IPS DF 6.9 (cell line): ENCODE measurements around the gene OR2V2.

Experiments
- DNase-seq: peaks from one replicate; pipeline ENCODE4 v3.0.0-alpha.2; 2013; ENCODE audit warnings: low read depth, low spot score
- H3K27ac ChIP-seq: one replicate; pipeline ENCODE4 v1.5.1; 2013; ENCODE audit warnings: low read length, control low read depth
- H3K27me3 ChIP-seq: 2 replicates; pipeline ENCODE4 v1.6.1; 2013; ENCODE audit warnings: mild to moderate bottlenecking, low read length; ENCODE audit not compliant: control insufficient read depth, insufficient read depth
- H3K36me3 ChIP-seq: 2 replicates; pipeline ENCODE4 v1.6.1; 2013; ENCODE audit warnings: low read length; ENCODE audit not compliant: control insufficient read depth, insufficient read depth
- H3K4me1 ChIP-seq: 2 replicates; pipeline ENCODE4 v1.6.1; 2013; ENCODE audit warnings: low read length; ENCODE audit not compliant: control insufficient read depth, insufficient read depth
- H3K4me3 ChIP-seq: 2 replicates; pipeline ENCODE4 v1.5.1; 2013; ENCODE audit warnings: mild to moderate bottlenecking, low read length
- H3K9me3 ChIP-seq: 2 replicates; pipeline ENCODE4 v1.6.1; 2013; ENCODE audit warnings: low read length, inconsistent platforms; ENCODE audit not compliant: control insufficient read depth, insufficient read depth
- WGBS: extraction: QIAGEN DNeasy Blood & Tissue Kit; methylation state at CpG from one replicate; pipeline ENCODE4 v1.1.7; 2013; ENCODE audit warnings: mixed read lengths, missing lambda C conversion rate; ENCODE audit not compliant: insufficient read length, insufficient coverage; 5-methylcytosine and 5-hydroxymethylcytosine counted together

Gene OR2V2

DNA sequence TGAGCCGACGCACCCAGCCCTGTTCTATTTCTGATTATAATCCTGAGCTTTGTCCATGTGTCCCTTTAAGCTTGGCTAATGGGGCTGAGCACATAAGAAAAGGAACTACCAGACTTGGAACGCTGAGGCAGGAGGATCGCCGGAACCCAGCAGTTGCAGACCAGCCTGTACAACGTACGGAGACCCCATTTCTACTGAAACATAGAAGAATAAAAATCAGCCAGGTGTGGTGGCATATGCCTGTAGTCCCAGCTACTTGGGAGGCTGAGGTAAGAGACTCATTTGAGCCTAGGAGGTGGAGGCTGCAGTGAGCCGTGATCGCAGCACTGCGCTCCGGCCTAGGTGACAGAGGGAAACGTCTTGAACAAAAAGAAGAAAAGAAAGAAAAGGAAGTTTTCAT is 35.3 kb downstream of the OR2V2 start:
- Histone ChIP-seq H3K4me1 (no peaks in the 10 kb centered on the region), H3K27me3 (no peaks in the 10 kb centered on the region), H3K27ac (no peak overlapping the region), H3K4me3 (no peak overlapping the region), H3K36me3 (no peaks in the 10 kb centered on the region), H3K9me3 (no peaks in the 10 kb centered on the region; the same call in 1 of the 2 replicates)
- no CpG with 5 or more reads among the region's 12 CpGs for WGBS
- no peak for DNase-seq

DNA sequence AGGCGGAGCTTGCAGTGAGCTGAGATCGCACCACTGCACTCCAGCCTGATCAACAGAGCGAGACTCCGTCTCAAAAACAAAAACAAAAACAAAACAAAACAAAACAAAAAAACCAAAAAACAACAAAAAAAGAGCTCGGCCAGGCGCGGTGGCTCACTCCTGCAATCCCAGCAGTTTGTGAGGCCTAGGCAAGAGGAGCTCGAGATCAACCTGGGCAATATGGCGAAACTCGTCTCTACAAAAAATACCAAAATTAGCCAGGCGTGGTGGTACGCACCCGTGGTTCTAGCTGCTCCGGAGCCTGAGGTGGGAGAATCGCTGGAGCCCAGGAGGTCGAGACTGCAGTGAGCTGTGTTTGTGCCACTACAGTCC is 37.4 kb downstream of the OR2V2 start:
- no peak overlapping the region for H3K27ac ChIP-seq
- no peaks in the 10 kb centered on the region; the same call in 1 of the 2 replicates for H3K9me3 ChIP-seq
- H3K36me3 ChIP-seq: no peaks in the 10 kb centered on the region
- no peak overlapping the region for H3K4me3 ChIP-seq
- no peaks in the 10 kb centered on the region for H3K4me1 ChIP-seq
- peaks cover 6% of the 10 kb centered on the region for H3K27me3 ChIP-seq
- DNase-seq: no peak
- no CpG with 5 or more reads among the region's 16 CpGs for WGBS

DNA sequence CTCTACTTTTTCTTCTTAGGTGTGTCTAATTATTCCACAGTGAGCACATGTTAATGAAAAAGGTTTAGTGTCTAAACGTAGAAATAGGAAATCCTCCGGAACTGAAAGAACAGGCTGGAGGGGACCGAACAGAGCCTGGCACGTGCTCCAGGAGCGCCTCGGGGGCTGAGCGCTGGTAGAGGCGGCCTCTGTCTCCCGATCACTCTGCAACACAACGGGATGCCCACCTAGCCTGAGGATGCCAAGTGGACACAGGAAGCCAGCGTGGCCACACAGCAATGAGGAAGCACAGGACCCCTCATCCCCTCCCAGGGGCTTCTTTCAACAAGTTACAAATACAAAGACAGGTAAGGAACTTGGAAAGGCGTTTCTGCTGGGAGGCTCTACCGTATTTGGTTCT is 38.2 kb downstream of the OR2V2 start:
- no peak for DNase-seq
- no peak overlapping the region for H3K27ac ChIP-seq
- H3K4me1 ChIP-seq: peaks cover 2% of the 10 kb centered on the region; the same call in 1 of the 2 replicates

GRCh38 chr5:181186022-181186421 is 38.6 kb downstream of the OR2V2 start:
- H3K4me1 ChIP-seq: peaks cover 2% of the 10 kb centered on the region; the same call in 1 of the 2 replicates
- H3K36me3 ChIP-seq: no peaks in the 10 kb centered on the region
- no peaks in the 10 kb centered on the region; the same call in 1 of the 2 replicates for H3K9me3 ChIP-seq
- WGBS: no CpG with 5 or more reads among the region's 6 CpGs
- DNase-seq: no peak
- no peak overlapping the region for H3K4me3 ChIP-seq
- H3K27me3 ChIP-seq: peaks cover 17% of the 10 kb centered on the region
- no peak overlapping the region for H3K27ac ChIP-seq

More for the DNA sequence above, 38.2 kb downstream of the OR2V2 start:
- no CpG with 5 or more reads among the region's 13 CpGs for WGBS
- H3K27me3 ChIP-seq: peaks cover 13% of the 10 kb centered on the region
- no peak overlapping the region for H3K4me3 ChIP-seq
- H3K36me3 ChIP-seq: no peaks in the 10 kb centered on the region
- no peaks in the 10 kb centered on the region; the same call in 1 of the 2 replicates for H3K9me3 ChIP-seq

- H3K27ac ChIP-seq: no peak overlapping the region
- H3K4me3 ChIP-seq: peak overlapping the region; percentile 72; the same call in 1 of the 2 replicates
- no CpG with 5 or more reads among the region's 8 CpGs for WGBS
These were observed 39.7 kb downstream of the OR2V2 start for GRCh38 chr5:181186986-181187499.

GRCh38 chr5:181187500-181188213 is 40.3 kb downstream of the OR2V2 start:
- Histone ChIP-seq H3K4me1 (peaks cover 3% of the 10 kb centered on the region; the same call in 1 of the 2 replicates), H3K27me3 (peaks cover 17% of the 10 kb centered on the region), H3K27ac (no peak overlapping the region), H3K9me3 (no peaks in the 10 kb centered on the region; the same call in 1 of the 2 replicates), H3K36me3 (no peaks in the 10 kb centered on the region), H3K4me3 (peak overlapping the region; percentile 72; the same call in 1 of the 2 replicates)
- DNase-seq: no peak
- WGBS: no CpG with 5 or more reads among the region's 37 CpGs

More at GRCh38 chr5:181186986-181187499, 39.7 kb downstream of the OR2V2 start:
- H3K27me3 ChIP-seq: peaks cover 17% of the 10 kb centered on the region
- DNase-seq: no peak
- no peaks in the 10 kb centered on the region; the same call in 1 of the 2 replicates for H3K9me3 ChIP-seq
- no peaks in the 10 kb centered on the region for H3K36me3 ChIP-seq
- peaks cover 2% of the 10 kb centered on the region; the same call in 1 of the 2 replicates for H3K4me1 ChIP-seq

GRCh38 chr5:181188700-181189362 is 41.4 kb downstream of the OR2V2 start:
- no peak for DNase-seq
- WGBS: no CpG with 5 or more reads among the region's 35 CpGs
- peaks cover 17% of the 10 kb centered on the region for H3K27me3 ChIP-seq
- H3K4me1 ChIP-seq: peaks cover 3% of the 10 kb centered on the region; the same call in 1 of the 2 replicates
- no peaks in the 10 kb centered on the region; the same call in 1 of the 2 replicates for H3K9me3 ChIP-seq
- peak overlapping the region; percentile 78 for H3K4me3 ChIP-seq
- no peak overlapping the region for H3K27ac ChIP-seq
- H3K36me3 ChIP-seq: no peaks in the 10 kb centered on the region

- peaks cover 17% of the 10 kb centered on the region for H3K27me3 ChIP-seq
- H3K4me3 ChIP-seq: peak overlapping the region; percentile 78; the same call in 1 of the 2 replicates
- H3K4me1 ChIP-seq: peaks cover 3% of the 10 kb centered on the region; the same call in 1 of the 2 replicates
- H3K36me3 ChIP-seq: no peaks in the 10 kb centered on the region
- no CpG with 5 or more reads among the region's 41 CpGs for WGBS
- no peaks in the 10 kb centered on the region; the same call in 1 of the 2 replicates for H3K9me3 ChIP-seq
- no peak overlapping the region for H3K27ac ChIP-seq
- DNase-seq: no peak
These were observed 42.1 kb downstream of the OR2V2 start for GRCh38 chr5:181189363-181189961.

GRCh38 chr5:181189962-181190710 is 42.8 kb downstream of the OR2V2 start:
- WGBS: no CpG with 5 or more reads among the region's 52 CpGs
- Histone ChIP-seq H3K27me3 (peaks cover 17% of the 10 kb centered on the region), H3K9me3 (no peaks in the 10 kb centered on the region; the same call in 1 of the 2 replicates), H3K36me3 (no peaks in the 10 kb centered on the region), H3K4me3 (peak overlapping the region; percentile 78; the same call in 1 of the 2 replicates), H3K27ac (no peak overlapping the region), H3K4me1 (peaks cover 3% of the 10 kb centered on the region; the same call in 1 of the 2 replicates)
- no peak for DNase-seq
